PC-9 (cell line): Measurements from ENCODE around the gene CEP57L1. TPM values are rescaled to one million over a fixed set of nuclear protein-coding genes. Genes with fewer than 3 reads are reported as not detected.

Experiments
- BruUV-seq: library from RNA; stranded (reverse); fragments of 400-500 nt; replicated peaks from 2 replicates; lab custom pipeline; 2021; lab: Mats Ljungman, UMichigan
- CTCF ChIA-PET: fragments of 300-600 bp; sonication (Branson Sonifier 250); formaldehyde crosslinking; loops from one replicate; lab custom pipeline; 2022; ENCODE audit warnings: antibody characterized with exemption; lab: Charles Lee
- POLR2A ChIA-PET: fragments of 300-600 bp; sonication (Branson Sonifier 250); formaldehyde crosslinking; loops from one replicate; lab custom pipeline; 2022; ENCODE audit warnings: antibody characterized with exemption; ENCODE audit not compliant: unreplicated experiment; lab: Charles Lee
- DNase-seq, 2 experiments: peaks; one replicate each; pipeline versions ENCODE4 v3.0.0 to v3.0.0-alpha.2; 2015 to 2022; ENCODE audit warnings: mixed read lengths in 1 of 2
- H2AFZ ChIP-seq: fragments of 200-600 bp; sonication (generic); 2 replicates; pipeline ENCODE4 v1.8.1; 2017; ENCODE audit warnings: antibody characterized with exemption
- H3F3A ChIP-seq: fragments of 200-600 bp; sonication (generic); 2 replicates; pipeline ENCODE4 v1.8.1; 2017; ENCODE audit warnings: antibody characterized with exemption, mild to moderate bottlenecking, low read depth; ENCODE audit not compliant: insufficient read depth
- H3K27ac ChIP-seq: fragments of 200-600 bp; sonication (generic); 2 replicates; pipeline ENCODE4 v1.6.1; 2016; ENCODE audit warnings: mixed run types
- H3K27me3 ChIP-seq: fragments of 200-600 bp; sonication (generic); 2 replicates; pipeline ENCODE4 v1.6.1; 2016; ENCODE audit warnings: low read depth, mixed run types; ENCODE audit not compliant: insufficient read depth
- H3K36me3 ChIP-seq: fragments of 200-600 bp; sonication (generic); 2 replicates; pipeline ENCODE4 v1.6.1; 2016; ENCODE audit warnings: low read depth, mixed run types
- H3K4me1 ChIP-seq: fragments of 200-600 bp; sonication (generic); replicated peaks from 2 replicates; pipeline ENCODE4 v1.6.1; 2016; ENCODE audit warnings: mixed run types; ENCODE audit not compliant: insufficient read depth
- H3K4me2 ChIP-seq: fragments of 200-600 bp; sonication (generic); 2 replicates; pipeline ENCODE4 v1.6.1; 2017; ENCODE audit warnings: mixed run types
- H3K4me3 ChIP-seq: fragments of 200-600 bp; sonication (generic); 2 replicates; pipeline ENCODE4 v1.6.1; 2016; ENCODE audit warnings: mixed run types
- H3K79me2 ChIP-seq: fragments of 200-600 bp; sonication (generic); 2 replicates; pipeline ENCODE4 v1.6.1; 2017; ENCODE audit warnings: low read depth, mixed run types
- H3K9me2 ChIP-seq: fragments of 200-600 bp; sonication (generic); 2 replicates; pipeline ENCODE4 v1.8.1; 2017; ENCODE audit warnings: mild to moderate bottlenecking; ENCODE audit not compliant: insufficient read depth
- H3K9me3 ChIP-seq: fragments of 200-600 bp; sonication (generic); 2 replicates; pipeline ENCODE4 v1.8.1; 2016; ENCODE audit warnings: low read depth; ENCODE audit not compliant: insufficient read depth
- H4K20me1 ChIP-seq: fragments of 200-600 bp; sonication (generic); 2 replicates; pipeline ENCODE4 v1.8.1; 2017; ENCODE audit not compliant: insufficient read depth
- CTCF ChIP-seq: fragments of 200-600 bp; sonication (generic); conservative IDR thresholded peaks from 2 replicates; pipeline ENCODE4 v1.6.1; 2017; ENCODE audit warnings: mixed run types, antibody characterized with exemption, mild to moderate bottlenecking, moderate library complexity
- EZH2 ChIP-seq: fragments of 200-600 bp; sonication (generic); IDR thresholded peaks from 2 replicates; pipeline ENCODE4 v1.8.0; 2017; ENCODE audit warnings: antibody characterized with exemption, low read depth
- intact Hi-C: fragments of 100-400 bp; cut with micrococcal nuclease; formaldehyde crosslinking; loops from one replicate; pipeline ENCODE4 v1.10.0; 2022; ENCODE audit not compliant: unreplicated experiment
- total RNA-seq: library from RNA; stranded (reverse); gene quantifications from 2 replicates; pipeline ENCODE4 v1.2.3, GENCODE V29; 2021

CEP57L1 gene
- total RNA-seq, 1 experiment from 2014 or later: 18.3 TPM

GRCh38 chr6:109117346-109118035 is 22.2 kb downstream of the CEP57L1 start:
- Histone ChIP-seq H2AFZ (no peak overlapping the region), H3K36me3 (no peaks in the 10 kb centered on the region), H3K9me2 (no peaks in the 10 kb centered on the region), H3K27me3 (no peaks in the 10 kb centered on the region), H3K4me1 (no peaks in the 10 kb centered on the region), H3K4me2 (no peak overlapping the region), H3K4me3 (no peak overlapping the region), H3F3A (no peaks in the 10 kb centered on the region), H3K79me2 (no peaks in the 10 kb centered on the region; the same call in 1 of the 2 replicates), H4K20me1 (no peaks in the 10 kb centered on the region), H3K9me3 (no peaks in the 10 kb centered on the region), H3K27ac (no peak overlapping the region)
- intact Hi-C loops: no loop called here
- TF ChIP-seq EZH2 (no peak), CTCF (no peak)
- POLR2A ChIA-PET: no interaction called here
- no TSS peak for BruUV-seq
- CTCF ChIA-PET: interaction anchor here (0.6 kb wide), 1 partner anchor 1785 kb away, joined by 5 read pairs; no protein-coding TSS in a partner anchor
- DNase-seq: no peak

- no peaks in the 10 kb centered on the region for H3F3A ChIP-seq
- H3K4me1 ChIP-seq: no peaks in the 10 kb centered on the region
- H3K9me3 ChIP-seq: no peaks in the 10 kb centered on the region
- no peak overlapping the region for H3K27ac ChIP-seq
- CTCF ChIA-PET: interaction anchor here (0.6 kb wide), 1 partner anchor 1786 kb away, joined by 5 read pairs; no protein-coding TSS in a partner anchor
- no peaks in the 10 kb centered on the region for H3K27me3 ChIP-seq
- no peaks in the 10 kb centered on the region for H3K36me3 ChIP-seq
- POLR2A ChIA-PET: no interaction called here
- DNase-seq: no peak
- no TSS peak for BruUV-seq
- H3K79me2 ChIP-seq: no peaks in the 10 kb centered on the region; the same call in 1 of the 2 replicates
- no peak overlapping the region for H3K4me2 ChIP-seq
- H3K4me3 ChIP-seq: no peak overlapping the region
- H3K9me2 ChIP-seq: no peaks in the 10 kb centered on the region
- no peaks in the 10 kb centered on the region for H4K20me1 ChIP-seq
- intact Hi-C loops: no loop called here
- no peak for TF ChIP-seq CTCF
- no peak for TF ChIP-seq EZH2
- no peak overlapping the region for H2AFZ ChIP-seq
Observed at GRCh38 chr6:109118337-109118736, 23.0 kb downstream of the CEP57L1 start.

GRCh38 chr6:109118871-109119354 is 23.6 kb downstream of the CEP57L1 start:
- Histone ChIP-seq H3K9me2 (no peaks in the 10 kb centered on the region), H4K20me1 (no peaks in the 10 kb centered on the region), H3K36me3 (no peaks in the 10 kb centered on the region), H3F3A (no peaks in the 10 kb centered on the region), H3K9me3 (no peaks in the 10 kb centered on the region), H3K79me2 (no peaks in the 10 kb centered on the region; the same call in 1 of the 2 replicates), H2AFZ (no peak overlapping the region), H3K27ac (no peak overlapping the region), H3K4me3 (no peak overlapping the region), H3K4me1 (no peaks in the 10 kb centered on the region), H3K4me2 (no peak overlapping the region), H3K27me3 (no peaks in the 10 kb centered on the region)
- TF ChIP-seq CTCF: no peak
- no peak for TF ChIP-seq EZH2
- CTCF ChIA-PET: no interaction called here
- POLR2A ChIA-PET: no interaction called here
- intact Hi-C loops: no loop called here
- no peak for DNase-seq
- BruUV-seq: no TSS peak
